Mesothelial cell of epicardium (in vitro differentiated cells): Measurements from ENCODE around the gene SMIM17. TPM values are rescaled to one million over a fixed set of nuclear protein-coding genes. Genes with fewer than 3 reads are reported as not detected.
A peak's percentile ranks its signal among the peaks of the same experiment; 100 is the strongest.

Experiments used
- DNase-seq, 2 experiments: peaks; one replicate each; pipeline ENCODE4 v3.0.0; 2021; ENCODE audit warnings: low spot score in 2 of 2; ENCODE audit not compliant: unreplicated experiment in 2 of 2
- H3K27ac Mint-ChIP-seq: 2 replicates; pipeline ENCODE4 v1.8.0; 2021; ENCODE audit warnings: mixed read lengths
- H3K27me3 Mint-ChIP-seq: 2 replicates; pipeline ENCODE4 v1.8.0; 2021; ENCODE audit warnings: low read depth, mixed read lengths
- H3K36me3 Mint-ChIP-seq: 2 replicates; pipeline ENCODE4 v1.8.0; 2021; ENCODE audit warnings: mixed read lengths
- H3K4me1 Mint-ChIP-seq: 2 replicates; pipeline ENCODE4 v1.8.0; 2021; ENCODE audit warnings: mixed read lengths
- H3K4me3 Mint-ChIP-seq: 2 replicates; pipeline ENCODE4 v1.8.0; 2021; ENCODE audit warnings: mild to moderate bottlenecking, moderate library complexity, mixed read lengths
- H3K9me3 Mint-ChIP-seq: 2 replicates; pipeline ENCODE4 v1.8.0; 2021; ENCODE audit warnings: mixed read lengths
- CTCF ChIP-seq: fragments of 200-600 bp; sonication (generic); IDR thresholded peaks from one replicate; pipeline ENCODE4 v1.5.0; 2021; ENCODE audit warnings: antibody characterized with exemption; ENCODE audit not compliant: unreplicated experiment
- total RNA-seq: library from RNA; stranded (reverse); gene quantifications from 3 replicates; pipeline ENCODE4 v1.2.1, GENCODE V29; 2021

SMIM17 gene
- total RNA-seq, 1 donor from 2014 or later, result 2.6 TPM

- Mint-ChIP-seq H3K4me1 (no peaks in the 10 kb centered on the region), H3K9me3 (peaks cover 66% of the 10 kb centered on the region), H3K27me3 (no peaks in the 10 kb centered on the region), H3K36me3 (peaks cover 75% of the 10 kb centered on the region), H3K27ac (no peak overlapping the region), H3K4me3 (no peak overlapping the region)
- TF ChIP-seq CTCF, result no peak
- DNase-seq, result no peak
These were observed 17.3 kb upstream of the SMIM17 start for GRCh38 chr19:56625708-56626107.

GRCh38 chr19:56633021-56633420, 9.9 kb upstream of the SMIM17 start:
- TF ChIP-seq CTCF, result no peak
- Mint-ChIP-seq H3K36me3 (peaks cover 35% of the 10 kb centered on the region), H3K4me3 (no peak overlapping the region), H3K27me3 (no peaks in the 10 kb centered on the region), H3K9me3 (peaks cover 77% of the 10 kb centered on the region), H3K27ac (no peak overlapping the region), H3K4me1 (no peaks in the 10 kb centered on the region)
- DNase-seq, result no peak

DNA sequence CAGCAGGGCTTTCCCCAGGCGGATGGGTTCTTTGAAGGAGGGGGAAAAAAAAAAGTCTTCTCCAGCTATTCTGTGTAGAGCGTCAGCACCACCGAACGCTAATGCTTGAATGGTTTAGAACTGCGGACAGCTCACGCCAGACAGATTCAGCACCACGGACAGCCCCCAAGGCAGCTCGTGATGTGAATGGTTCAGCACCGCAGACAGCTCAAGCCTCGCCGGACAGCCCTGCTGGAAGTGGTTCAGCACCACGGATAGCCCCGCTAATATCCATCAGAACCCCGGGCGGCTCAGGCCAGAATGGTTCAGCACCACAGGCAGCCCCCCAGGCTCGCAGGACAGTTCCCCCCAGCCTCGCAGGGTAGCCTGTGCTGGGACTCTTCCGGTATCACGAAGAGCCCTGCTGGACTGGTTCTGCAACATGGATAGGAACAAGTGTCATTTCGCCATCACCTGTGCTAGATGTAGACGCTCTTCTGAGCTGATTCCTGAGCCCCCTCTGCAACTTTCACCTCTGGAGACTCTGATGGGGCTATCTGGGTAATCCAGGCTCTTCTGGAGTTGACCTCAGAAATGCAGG, 4.9 kb upstream of the SMIM17 start:
- TF ChIP-seq CTCF, result no peak
- no peak overlapping the region for H3K4me3 Mint-ChIP-seq
- no peaks in the 10 kb centered on the region for H3K27me3 Mint-ChIP-seq
- H3K27ac Mint-ChIP-seq, result no peak overlapping the region
- H3K36me3 Mint-ChIP-seq, result peaks cover 18% of the 10 kb centered on the region
- H3K4me1 Mint-ChIP-seq, result no peaks in the 10 kb centered on the region
- peak in 1 of 2 experiments; percentile 51 for DNase-seq
- peaks cover 58% of the 10 kb centered on the region for H3K9me3 Mint-ChIP-seq

GRCh38 chr19:56639217-56639616, 3.7 kb upstream of the SMIM17 start:
- no peaks in the 10 kb centered on the region for H3K27me3 Mint-ChIP-seq
- no peak overlapping the region for H3K27ac Mint-ChIP-seq
- H3K9me3 Mint-ChIP-seq, result peaks cover 52% of the 10 kb centered on the region
- TF ChIP-seq CTCF, result no peak
- no peak overlapping the region for H3K4me3 Mint-ChIP-seq
- H3K36me3 Mint-ChIP-seq, result peaks cover 20% of the 10 kb centered on the region
- DNase-seq, result no peak
- no peaks in the 10 kb centered on the region for H3K4me1 Mint-ChIP-seq

- Mint-ChIP-seq H3K4me3 (no peak overlapping the region), H3K27ac (no peak overlapping the region), H3K9me3 (peaks cover 64% of the 10 kb centered on the region), H3K36me3 (peaks cover 32% of the 10 kb centered on the region), H3K4me1 (no peaks in the 10 kb centered on the region), H3K27me3 (no peaks in the 10 kb centered on the region)
- no peak for DNase-seq
- no peak for TF ChIP-seq CTCF
These were observed 549 bp downstream of the SMIM17 start for GRCh38 chr19:56643460-56643955.

DNA sequence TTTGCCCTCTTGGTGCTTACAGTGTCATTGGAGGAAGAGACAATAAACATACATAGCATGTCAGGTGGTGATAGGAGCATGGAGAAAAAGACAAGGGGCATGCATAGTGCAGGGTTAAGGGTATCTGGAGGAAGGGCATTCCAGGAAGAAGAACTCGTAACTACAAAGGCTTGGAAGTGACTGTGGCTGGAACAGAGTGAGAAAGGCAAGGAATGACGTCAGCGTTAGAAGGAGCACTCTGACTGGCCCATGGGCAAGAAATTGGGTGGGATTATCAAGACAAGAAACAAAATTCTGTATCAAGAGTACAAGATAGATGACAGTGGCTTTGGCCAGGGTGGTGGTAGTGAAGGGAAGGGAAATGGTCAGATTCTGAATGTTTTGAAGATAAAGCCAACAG, 11.2 kb downstream of the SMIM17 start:
- H3K27me3 Mint-ChIP-seq, result no peaks in the 10 kb centered on the region
- H3K4me1 Mint-ChIP-seq, result no peaks in the 10 kb centered on the region
- peaks cover 25% of the 10 kb centered on the region for H3K36me3 Mint-ChIP-seq
- no peak overlapping the region for H3K4me3 Mint-ChIP-seq
- no peak for TF ChIP-seq CTCF
- peaks cover 65% of the 10 kb centered on the region for H3K9me3 Mint-ChIP-seq
- DNase-seq, result no peak
- H3K27ac Mint-ChIP-seq, result no peak overlapping the region
